H9 (cell line): ENCODE measurements around the gene POU2AF3. TPM values are rescaled to one million over a fixed set of nuclear protein-coding genes. Genes with fewer than 3 reads are reported as not detected.

Experiments used
- DNase-seq: peaks from one replicate; pipeline ENCODE4 v3.0.0-alpha.2; 2017
- H2AFZ ChIP-seq: one replicate; pipeline ENCODE4 v1.6.1; 2013; ENCODE audit warnings: mild to moderate bottlenecking, low read length, control low read depth, moderate library complexity
- H2AK5ac ChIP-seq: 2 replicates; pipeline ENCODE4 v1.6.1; 2013; ENCODE audit warnings: low read length, control low read depth, mixed read lengths; ENCODE audit not compliant: insufficient read length
- H2BK120ac ChIP-seq: one replicate; pipeline ENCODE4 v1.6.1; 2013; ENCODE audit warnings: low read depth, mild to moderate bottlenecking, low read length, control low read depth, inconsistent platforms; ENCODE audit not compliant: poor library complexity, severe bottlenecking
- H2BK12ac ChIP-seq: 2 replicates; pipeline ENCODE4 v1.6.1; 2013; ENCODE audit warnings: low read length, control low read depth, mixed read lengths, low read depth; ENCODE audit not compliant: insufficient read length
- H2BK15ac ChIP-seq: 2 replicates; pipeline ENCODE4 v1.6.1; 2013; ENCODE audit warnings: low read depth, low read length, control low read depth
- H2BK20ac ChIP-seq: one replicate; pipeline ENCODE4 v1.6.1; 2013; ENCODE audit warnings: low read depth, mild to moderate bottlenecking, low read length, control low read depth, inconsistent platforms; ENCODE audit not compliant: poor library complexity, severe bottlenecking
- H2BK5ac ChIP-seq: 2 replicates; pipeline ENCODE4 v1.6.1; 2013; ENCODE audit warnings: low read length, control low read depth, mixed read lengths; ENCODE audit not compliant: insufficient read length
- H3K14ac ChIP-seq: 2 replicates; pipeline ENCODE4 v1.6.1; 2013; ENCODE audit warnings: low read length, control low read depth; ENCODE audit not compliant: insufficient read depth
- H3K18ac ChIP-seq: 2 replicates; pipeline ENCODE4 v1.6.1; 2013; ENCODE audit warnings: low read depth, mild to moderate bottlenecking, mixed read lengths, low read length, control low read depth; ENCODE audit not compliant: insufficient read length
- H3K23ac ChIP-seq: 2 replicates; pipeline ENCODE4 v1.6.1; 2013; ENCODE audit warnings: low read length, control low read depth, mixed read lengths, low read depth; ENCODE audit not compliant: insufficient read length
- H3K23me2 ChIP-seq: 2 replicates; pipeline ENCODE4 v1.6.1; 2013; ENCODE audit warnings: low read depth, mild to moderate bottlenecking, mixed read lengths, low read length, control low read depth; ENCODE audit not compliant: insufficient read length, poor library complexity, severe bottlenecking
- H3K27ac ChIP-seq: 2 replicates; pipeline ENCODE4 v1.5.1; 2013; ENCODE audit warnings: low read length, control low read depth, mixed read lengths, low read depth; ENCODE audit not compliant: insufficient read length
- H3K27me3 ChIP-seq: 2 replicates; pipeline ENCODE4 v1.6.1; 2013; ENCODE audit warnings: low read length, control low read depth, inconsistent platforms; ENCODE audit not compliant: insufficient read depth
- H3K4ac ChIP-seq: 2 replicates; pipeline ENCODE4 v1.6.1; 2013; ENCODE audit warnings: low read depth, mild to moderate bottlenecking, control low read depth, inconsistent platforms, low read length, moderate library complexity
- H3K4me1 ChIP-seq: 2 replicates; pipeline ENCODE4 v1.6.1; 2013; ENCODE audit warnings: low read length, control low read depth, inconsistent platforms; ENCODE audit not compliant: insufficient read depth
- H3K4me2 ChIP-seq: 2 replicates; pipeline ENCODE4 v1.6.1; 2013; ENCODE audit warnings: low read length, control low read depth, mixed read lengths; ENCODE audit not compliant: insufficient read length, insufficient read depth
- H3K56ac ChIP-seq: 2 replicates; pipeline ENCODE4 v1.6.1; 2013; ENCODE audit warnings: low read depth, mild to moderate bottlenecking, mixed read lengths, low read length, control low read depth; ENCODE audit not compliant: insufficient read length
- H3K79me1 ChIP-seq: 2 replicates; pipeline ENCODE4 v1.6.1; 2013; ENCODE audit warnings: low read depth, mild to moderate bottlenecking, moderate library complexity, low read length, control low read depth, inconsistent platforms; ENCODE audit not compliant: insufficient read depth, poor library complexity, severe bottlenecking
- H3K79me2 ChIP-seq: 2 replicates; pipeline ENCODE4 v1.6.1; 2013; ENCODE audit warnings: low read length, control low read depth, inconsistent platforms; ENCODE audit not compliant: insufficient read depth
- H3K9ac ChIP-seq: 2 replicates; pipeline ENCODE4 v1.6.1; 2013; ENCODE audit warnings: low read length, control low read depth, mixed read lengths; ENCODE audit not compliant: insufficient read length; ENCODE audit errors: extremely low read depth
- H3K9me3 ChIP-seq: one replicate; pipeline ENCODE4 v1.6.1; 2013; ENCODE audit warnings: low read depth, low read length, inconsistent platforms; ENCODE audit not compliant: control insufficient read depth
- H3T11ph ChIP-seq: one replicate; pipeline ENCODE4 v1.6.1; 2013; ENCODE audit warnings: mild to moderate bottlenecking, low read length, control low read depth, inconsistent platforms
- H4K20me1 ChIP-seq: one replicate; pipeline ENCODE4 v1.6.1; 2013; ENCODE audit not compliant: control insufficient read depth, insufficient read length, insufficient read depth
- H4K5ac ChIP-seq: 2 replicates; pipeline ENCODE4 v1.6.1; 2013; ENCODE audit warnings: low read depth, mild to moderate bottlenecking, mixed read lengths, low read length, control low read depth; ENCODE audit not compliant: insufficient read length
- H4K8ac ChIP-seq: replicated peaks from 2 replicates; pipeline ENCODE4 v1.6.1; 2013; ENCODE audit warnings: low read length, control low read depth, mixed read lengths, low read depth; ENCODE audit not compliant: insufficient read length
- H4K91ac ChIP-seq: 2 replicates; pipeline ENCODE4 v1.6.1; 2013; ENCODE audit warnings: low read depth, mild to moderate bottlenecking, moderate library complexity, mixed read lengths, low read length, control low read depth; ENCODE audit not compliant: insufficient read length
- H3K27ac Mint-ChIP-seq, 3 experiments: 2 replicates in 2 of 3; 3 replicates in 1 of 3; pipeline ENCODE4 v1.8.0; 2020 to 2021; ENCODE audit warnings: mixed read lengths in 3 of 3, mild to moderate bottlenecking in 1 of 3, moderate library complexity in 1 of 3
- H3K27me3 Mint-ChIP-seq: 2 replicates; pipeline ENCODE4 v1.8.0; 2021; ENCODE audit warnings: low read depth, mild to moderate bottlenecking, moderate library complexity, mixed read lengths
- H3K36me3 Mint-ChIP-seq, 3 experiments: 2 replicates in 2 of 3; 3 replicates in 1 of 3; pipeline ENCODE4 v1.8.0; 2020 to 2021; ENCODE audit warnings: low read depth in 3 of 3, mixed read lengths in 3 of 3; ENCODE audit not compliant: insufficient read depth in 1 of 3
- H3K4me1 Mint-ChIP-seq, 2 experiments: 2 replicates each; pipeline ENCODE4 v1.8.0; 2020; ENCODE audit warnings: mixed read lengths in 2 of 2
- H3K4me3 Mint-ChIP-seq, 2 experiments: 2 replicates in 1 of 2; 3 replicates in 1 of 2; pipeline ENCODE4 v1.8.0; 2020 to 2021; ENCODE audit warnings: mild to moderate bottlenecking in 2 of 2, mixed read lengths in 2 of 2, moderate library complexity in 1 of 2
- H3K9me3 Mint-ChIP-seq, 2 experiments: 2 replicates in 1 of 2; 3 replicates in 1 of 2; pipeline ENCODE4 v1.8.0; 2020; ENCODE audit warnings: mild to moderate bottlenecking in 2 of 2, mixed read lengths in 2 of 2, moderate library complexity in 1 of 2
- CTCF ChIP-seq: fragments of 200-600 bp; sonication (generic); conservative IDR thresholded peaks from 3 replicates; pipeline ENCODE4 v1.8.0; 2021; ENCODE audit warnings: antibody characterized with exemption, mild to moderate bottlenecking
- WGBS: extraction: QIAGEN DNeasy Blood & Tissue Kit; methylation state at CpG from one replicate; pipeline ENCODE4 v1.1.7; 2013; ENCODE audit warnings: missing lambda C conversion rate, low lambda C conversion rate, mixed read lengths; ENCODE audit not compliant: insufficient read length; ENCODE audit errors: extremely low coverage; 5-methylcytosine and 5-hydroxymethylcytosine counted together
- total RNA-seq: library from RNA; stranded (reverse); gene quantifications from 2 replicates; pipeline ENCODE4 v1.2.1, GENCODE V29; 2021

POU2AF3 gene
- total RNA-seq, 1 experiment from 2014 or later: 0.52 TPM

- Histone ChIP-seq H3K9me3 (no peaks in the 10 kb centered on the region), H3K27ac (no peak overlapping the region), H3K79me2 (no peaks in the 10 kb centered on the region), H3K56ac (no peak overlapping the region), H3K4me2 (no peak overlapping the region), H3K27me3 (no peaks in the 10 kb centered on the region), H3K18ac (no peak overlapping the region), H2BK15ac (no peak overlapping the region), H3K23me2 (no peaks in the 10 kb centered on the region), H3K79me1 (no peaks in the 10 kb centered on the region), H3K9ac (no peak overlapping the region), H2AK5ac (no peak overlapping the region), H4K5ac (no peak overlapping the region), H3K23ac (no peak overlapping the region), H2BK12ac (no peak overlapping the region), H3K14ac (no peak overlapping the region), H2AFZ (no peak overlapping the region), H2BK20ac (no peak overlapping the region), H4K91ac (no peak overlapping the region), H4K8ac (no peak overlapping the region), H2BK120ac (no peak overlapping the region), H3K4me1 (no peaks in the 10 kb centered on the region), H4K20me1 (no peaks in the 10 kb centered on the region), H3T11ph (no peak overlapping the region), H2BK5ac (no peak overlapping the region), H3K4ac (no peak overlapping the region)
- WGBS: no CpG with 5 or more reads among the region's 6 CpGs
- DNase-seq: no peak
- Mint-ChIP-seq H3K36me3 (no peaks in the 10 kb centered on the region), H3K4me3 (no peak overlapping the region), H3K4me1 (0 out of 4 replicates have a peak, but pooled peaks cover 2 to 3% of the 10 kb centered on the region in 2 experiments), H3K27me3 (peaks cover 5% of the 10 kb centered on the region; the same call in 1 of the 2 replicates), H3K27ac (no peak overlapping the region), H3K9me3 (no peaks in the 10 kb centered on the region; a peak in 1 of 5 replicates)
- TF ChIP-seq CTCF: no peak
Observed at GRCh38 chr11:111310723-111311122, 12.4 kb downstream of the POU2AF3 start.
